Measurements from ENCODE around the gene MT1B.

DNA sequence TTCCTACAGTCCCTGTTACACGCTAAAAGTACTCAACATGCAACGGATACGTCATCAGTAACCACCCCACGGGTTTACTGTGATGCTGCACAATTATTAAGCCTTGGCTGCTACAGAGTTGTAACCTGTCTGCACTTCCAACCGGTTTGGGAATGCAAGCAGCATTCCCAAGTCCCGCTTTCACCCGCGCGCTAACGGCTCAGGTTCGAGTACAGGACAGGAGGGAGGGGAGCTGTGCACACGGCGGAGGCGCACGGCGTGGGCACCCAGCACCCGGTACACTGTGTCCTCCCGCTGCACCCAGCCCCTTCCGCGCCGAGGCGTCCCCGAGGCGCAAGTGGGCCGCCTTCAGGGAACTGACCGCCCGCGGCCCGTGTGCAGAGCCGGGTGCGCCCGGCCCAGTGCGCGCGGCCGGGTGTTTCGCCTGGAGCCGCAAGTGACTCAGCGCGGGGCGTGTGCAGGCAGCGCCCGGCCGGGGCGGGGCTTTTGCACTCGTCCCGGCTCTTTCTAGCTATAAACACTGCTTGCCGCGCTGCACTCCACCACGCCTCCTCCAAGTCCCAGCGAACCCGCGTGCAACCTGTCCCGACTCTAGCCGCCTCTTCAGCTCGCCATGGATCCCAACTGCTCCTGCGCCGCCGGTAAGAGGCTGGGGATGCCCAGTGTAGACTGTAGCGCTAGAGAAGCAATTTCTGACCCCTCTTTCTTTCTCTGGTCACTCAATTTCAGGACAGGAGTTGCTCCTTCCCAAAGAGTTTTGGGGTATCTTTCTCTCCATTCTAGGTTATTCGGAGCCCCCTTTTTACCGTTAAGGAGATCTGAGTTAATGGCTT, 43.4 kb upstream of the MT1B start, which contains the start of gene MT2A:
- TF ChIP-seq POLR2A (IDR thresholded peaks at IDR 0.05) (peak; percentile 90), EP300 (IDR thresholded peaks at IDR 0.05) (peak; percentile 86)
- TF ChIP-seq, protein P1, sequence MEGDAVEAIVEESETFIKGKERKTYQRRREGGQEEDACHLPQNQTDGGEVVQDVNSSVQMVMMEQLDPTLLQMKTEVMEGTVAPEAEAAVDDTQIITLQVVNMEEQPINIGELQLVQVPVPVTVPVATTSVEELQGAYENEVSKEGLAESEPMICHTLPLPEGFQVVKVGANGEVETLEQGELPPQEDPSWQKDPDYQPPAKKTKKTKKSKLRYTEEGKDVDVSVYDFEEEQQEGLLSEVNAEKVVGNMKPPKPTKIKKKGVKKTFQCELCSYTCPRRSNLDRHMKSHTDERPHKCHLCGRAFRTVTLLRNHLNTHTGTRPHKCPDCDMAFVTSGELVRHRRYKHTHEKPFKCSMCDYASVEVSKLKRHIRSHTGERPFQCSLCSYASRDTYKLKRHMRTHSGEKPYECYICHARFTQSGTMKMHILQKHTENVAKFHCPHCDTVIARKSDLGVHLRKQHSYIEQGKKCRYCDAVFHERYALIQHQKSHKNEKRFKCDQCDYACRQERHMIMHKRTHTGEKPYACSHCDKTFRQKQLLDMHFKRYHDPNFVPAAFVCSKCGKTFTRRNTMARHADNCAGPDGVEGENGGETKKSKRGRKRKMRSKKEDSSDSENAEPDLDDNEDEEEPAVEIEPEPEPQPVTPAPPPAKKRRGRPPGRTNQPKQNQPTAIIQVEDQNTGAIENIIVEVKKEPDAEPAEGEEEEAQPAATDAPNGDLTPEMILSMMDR (IDR thresholded peaks at IDR 0.05), result peak in 1 of 3 donors; percentile 10
